SU-DHL-6 (cell line): Measurements from ENCODE around the gene PTCH1.

Experiments
- CTCF ChIP-seq: fragments of 200-600 bp; sonication (generic); IDR thresholded peaks from one replicate; pipeline ENCODE4 v1.5.1; 2017; ENCODE audit warnings: antibody characterized with exemption, mild to moderate bottlenecking, low read length, moderate library complexity; ENCODE audit not compliant: insufficient read depth, poor library complexity, severe bottlenecking
- EZH2phosphoT487 ChIP-seq: fragments of 200-600 bp; sonication (generic), shearing (Covaris generic); conservative IDR thresholded peaks from 2 replicates; pipeline ENCODE4 v1.6.1; 2018; ENCODE audit warnings: mild to moderate bottlenecking, antibody characterized with exemption, low read length, moderate library complexity, mixed read lengths

DNA sequence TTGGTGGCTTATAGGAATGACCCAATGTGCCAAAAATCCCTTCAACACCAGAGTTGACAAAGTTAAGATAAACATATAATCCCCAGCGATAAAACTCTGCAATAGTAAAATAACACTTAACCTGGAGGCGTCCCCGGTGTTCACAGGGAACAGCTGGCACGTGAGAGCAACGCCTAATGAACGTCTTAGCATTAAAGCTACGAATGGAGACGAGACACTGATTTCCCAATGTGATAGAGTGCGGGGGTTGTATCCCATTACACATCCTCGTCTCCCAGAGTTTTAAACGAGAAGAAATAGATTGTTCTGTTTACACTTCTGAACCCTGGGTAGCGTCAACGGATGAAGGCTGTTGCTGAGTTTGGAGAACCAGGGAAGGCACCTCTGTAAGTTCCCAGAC, 57.6 kb downstream of the PTCH1 start:
- TF ChIP-seq CTCF = no peak
- TF ChIP-seq EZH2phosphoT487 = no peak
